ENCODE data around the gene KNCN. TPM values are rescaled to one million over a fixed set of nuclear protein-coding genes. Genes with fewer than 3 reads are reported as not detected.

Gene KNCN
- polyA plus RNA-seq, 2 donors, result not detected

DNA sequence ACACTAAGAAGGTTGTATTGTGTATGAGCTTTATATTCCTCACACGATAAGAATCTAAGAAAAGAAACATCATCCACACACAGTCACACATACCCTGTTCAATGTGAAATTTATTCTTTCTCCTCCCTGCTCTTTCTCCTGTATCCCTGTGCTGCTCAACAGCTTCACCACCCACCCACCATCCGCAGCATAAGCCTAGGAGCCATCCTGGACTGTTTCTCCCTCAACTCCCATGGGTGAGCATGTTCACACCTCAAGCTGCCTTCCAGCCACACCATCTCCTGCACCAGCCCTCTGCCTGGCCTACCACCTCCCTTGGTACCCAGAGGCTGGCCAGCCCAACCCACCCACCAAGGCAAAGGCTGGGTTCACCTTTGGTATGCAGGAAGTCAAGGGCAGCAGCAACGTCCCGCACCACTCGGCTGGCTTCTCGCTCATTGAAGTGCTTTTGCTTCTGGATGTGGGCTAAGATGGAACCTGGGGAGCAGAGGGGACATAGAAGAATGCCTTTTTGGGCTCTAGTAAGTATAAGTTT is 20.3 kb upstream of the KNCN start:
- H3K4me3 ChIP-seq (ENCODE audit: low read depth in 1 of 2, low read length in 2 of 2), result no peak overlapping the region
- WGBS, 2 donors, result 95 to 96% methylated on average over 6 of the region's 6 CpGs
- H3K9me3 ChIP-seq (ENCODE audit: control insufficient read depth in 2 of 2, insufficient read depth in 1 of 2, low read depth in 1 of 2, low read length in 1 of 2), result no peaks in the 10 kb centered on the region
- peaks cover 0 to 23% of the 10 kb centered on the region in 2 donors for H3K36me3 ChIP-seq (ENCODE audit: control insufficient read depth in 2 of 2, insufficient read depth in 2 of 2, low read length in 1 of 2)
- H3K27ac ChIP-seq (ENCODE audit: low read depth in 2 of 2, low read length in 1 of 2), result no peak overlapping the region
- no peaks in the 10 kb centered on the region for H3K4me1 ChIP-seq (ENCODE audit: control insufficient read depth in 2 of 2, insufficient read depth in 2 of 2, low read length in 1 of 2)
- H3K27me3 ChIP-seq (ENCODE audit: control insufficient read depth in 1 of 2, insufficient read depth in 2 of 2, low read length in 2 of 2), result no peaks in the 10 kb centered on the region

DNA sequence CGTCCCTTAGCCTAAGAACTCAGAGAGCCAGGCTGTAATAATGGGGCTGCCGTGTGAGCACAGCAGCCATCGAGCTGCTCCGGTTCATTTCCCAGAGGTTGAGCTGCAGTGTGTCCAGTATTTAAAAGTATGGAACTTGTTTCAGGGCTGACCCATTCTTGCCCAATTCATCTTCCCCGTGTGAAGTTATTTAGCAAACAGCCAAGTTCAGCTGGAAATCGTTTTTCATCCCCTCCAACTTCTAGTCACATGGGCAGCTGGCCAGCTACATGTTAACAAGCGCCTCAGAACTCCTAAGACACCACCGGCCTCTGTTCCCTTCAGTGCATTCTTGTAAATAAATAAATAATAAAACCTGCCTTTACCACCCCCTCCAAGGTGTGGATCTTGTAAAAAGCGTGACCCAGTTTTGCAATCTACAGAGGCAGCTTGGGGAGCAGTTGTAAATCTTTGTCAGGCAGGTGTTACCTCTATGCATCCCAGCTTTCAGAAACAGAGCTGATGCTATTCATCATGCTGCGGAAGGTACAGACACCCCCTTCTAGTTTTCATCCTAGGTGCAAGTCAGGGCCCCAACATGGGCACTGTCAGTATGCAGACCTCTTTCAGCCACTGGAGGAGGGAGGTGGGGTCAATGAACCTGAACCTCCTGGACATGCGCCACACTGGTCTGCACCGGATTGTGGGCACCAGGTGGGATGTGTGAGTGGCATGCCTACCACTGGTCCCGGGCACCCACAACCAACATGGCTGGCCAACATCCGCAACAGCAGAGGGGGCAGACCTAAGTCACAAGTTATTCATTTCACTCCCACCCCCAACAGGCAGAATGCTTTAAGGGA is 18.7 kb upstream of the KNCN start:
- H3K27me3 ChIP-seq (ENCODE audit: control insufficient read depth in 1 of 2, insufficient read depth in 2 of 2, low read length in 2 of 2), result no peaks in the 10 kb centered on the region
- no peak overlapping the region for H3K4me3 ChIP-seq (ENCODE audit: low read depth in 1 of 2, low read length in 2 of 2)
- peaks cover 0 to 18% of the 10 kb centered on the region in 2 donors for H3K36me3 ChIP-seq (ENCODE audit: control insufficient read depth in 2 of 2, insufficient read depth in 2 of 2, low read length in 1 of 2)
- 70 to 71% methylated on average over 14 of the region's 14 CpGs for WGBS, 2 donors
- H3K9me3 ChIP-seq (ENCODE audit: control insufficient read depth in 2 of 2, insufficient read depth in 1 of 2, low read depth in 1 of 2, low read length in 1 of 2), result no peaks in the 10 kb centered on the region
- H3K27ac ChIP-seq (ENCODE audit: low read depth in 2 of 2, low read length in 1 of 2), result peak overlapping the region in 1 of 2 donors; percentile 27
- no peaks in the 10 kb centered on the region for H3K4me1 ChIP-seq (ENCODE audit: control insufficient read depth in 2 of 2, insufficient read depth in 2 of 2, low read length in 1 of 2)

DNA sequence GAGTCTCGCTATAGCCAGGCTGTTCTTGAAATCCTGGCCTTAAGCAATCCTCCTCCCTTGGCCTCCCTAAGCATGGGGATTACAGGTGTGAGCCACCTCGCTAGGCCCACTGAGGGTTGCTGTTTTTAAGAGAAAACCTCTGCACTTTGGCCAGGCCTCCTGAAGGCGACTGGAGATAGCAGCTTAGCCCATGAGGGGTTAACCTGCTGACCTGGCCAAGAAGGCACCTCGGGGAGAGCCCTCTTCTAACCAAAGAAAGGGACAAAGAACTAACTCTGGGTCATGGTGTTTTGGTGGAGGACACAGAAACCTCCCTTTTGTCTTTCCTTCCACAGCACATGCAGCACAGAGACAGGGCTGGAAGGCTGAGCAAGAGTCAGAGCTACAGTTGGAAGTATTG is 17.7 kb upstream of the KNCN start:
- Histone ChIP-seq H3K4me1 (ENCODE audit: control insufficient read depth in 2 of 2, insufficient read depth in 2 of 2, low read length in 1 of 2) (no peaks in the 10 kb centered on the region), H3K36me3 (ENCODE audit: control insufficient read depth in 2 of 2, insufficient read depth in 2 of 2, low read length in 1 of 2) (peaks cover 0 to 20% of the 10 kb centered on the region in 2 donors), H3K9me3 (ENCODE audit: control insufficient read depth in 2 of 2, insufficient read depth in 1 of 2, low read depth in 1 of 2, low read length in 1 of 2) (no peaks in the 10 kb centered on the region), H3K27me3 (ENCODE audit: control insufficient read depth in 1 of 2, insufficient read depth in 2 of 2, low read length in 2 of 2) (no peaks in the 10 kb centered on the region), H3K27ac (ENCODE audit: low read depth in 2 of 2, low read length in 1 of 2) (no peak overlapping the region), H3K4me3 (ENCODE audit: low read depth in 1 of 2, low read length in 2 of 2) (no peak overlapping the region)
- WGBS, 2 donors, result 81 to 84% methylated on average over 4 of the region's 4 CpGs

DNA sequence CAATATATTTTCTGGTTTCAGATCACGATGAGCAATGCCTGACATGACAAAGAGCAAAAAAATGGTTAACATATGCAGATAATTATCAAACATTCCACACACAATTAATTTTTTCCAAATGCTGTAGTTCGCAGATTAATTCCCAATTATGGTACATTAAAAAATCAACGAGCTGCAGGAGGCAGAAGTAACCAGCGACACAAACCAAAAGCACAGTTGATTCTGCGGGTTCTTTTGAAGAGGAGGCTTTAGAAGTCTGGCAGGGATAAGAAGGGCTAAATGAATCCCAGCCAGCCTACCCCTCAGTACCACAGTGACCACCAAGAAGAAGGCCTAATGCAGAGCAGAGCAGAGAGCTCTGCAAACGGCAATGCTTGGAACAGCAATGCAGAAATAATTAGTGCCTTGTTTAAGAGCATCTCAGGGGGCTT is 17.0 kb upstream of the KNCN start:
- Histone ChIP-seq H3K36me3 (ENCODE audit: control insufficient read depth in 2 of 2, insufficient read depth in 2 of 2, low read length in 1 of 2) (peaks cover 0 to 20% of the 10 kb centered on the region in 2 donors), H3K4me3 (ENCODE audit: low read depth in 1 of 2, low read length in 2 of 2) (no peak overlapping the region), H3K9me3 (ENCODE audit: control insufficient read depth in 2 of 2, insufficient read depth in 1 of 2, low read depth in 1 of 2, low read length in 1 of 2) (no peaks in the 10 kb centered on the region), H3K27me3 (ENCODE audit: control insufficient read depth in 1 of 2, insufficient read depth in 2 of 2, low read length in 2 of 2) (no peaks in the 10 kb centered on the region), H3K27ac (ENCODE audit: low read depth in 2 of 2, low read length in 1 of 2) (no peak overlapping the region), H3K4me1 (ENCODE audit: control insufficient read depth in 2 of 2, insufficient read depth in 2 of 2, low read length in 1 of 2) (no peaks in the 10 kb centered on the region)
- 86 to 89% methylated on average over 6 of the region's 6 CpGs for WGBS, 2 donors

DNA sequence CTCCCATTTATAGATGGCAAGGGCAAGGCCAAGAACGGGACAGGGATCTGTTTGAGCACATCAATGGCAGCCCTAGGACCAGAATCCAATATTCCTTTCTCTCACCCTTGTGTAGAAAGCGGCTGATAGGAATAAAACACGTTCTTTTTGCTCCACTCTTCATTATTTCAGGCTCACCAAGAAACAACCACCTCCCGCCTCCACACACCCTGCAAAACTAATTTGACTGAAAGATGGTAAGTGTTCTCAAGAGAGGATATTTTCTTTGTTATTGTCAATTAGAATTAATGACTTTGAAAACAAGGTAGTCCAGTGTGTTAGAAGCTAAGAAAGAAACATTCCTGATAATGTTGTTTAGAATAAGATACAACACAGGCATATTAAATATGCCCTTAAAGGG is 11.9 kb upstream of the KNCN start:
- no peak overlapping the region for H3K27ac ChIP-seq (ENCODE audit: low read depth in 2 of 2, low read length in 1 of 2)
- H3K27me3 ChIP-seq (ENCODE audit: control insufficient read depth in 1 of 2, insufficient read depth in 2 of 2, low read length in 2 of 2), result no peaks in the 10 kb centered on the region
- peaks cover 8 to 48% of the 10 kb centered on the region in 2 donors for H3K36me3 ChIP-seq (ENCODE audit: control insufficient read depth in 2 of 2, insufficient read depth in 2 of 2, low read length in 1 of 2)
- WGBS, 2 donors, result 79 to 88% methylated on average over 4 of the region's 4 CpGs
- H3K4me1 ChIP-seq (ENCODE audit: control insufficient read depth in 2 of 2, insufficient read depth in 2 of 2, low read length in 1 of 2), result no peaks in the 10 kb centered on the region
- no peaks in the 10 kb centered on the region for H3K9me3 ChIP-seq (ENCODE audit: control insufficient read depth in 2 of 2, insufficient read depth in 1 of 2, low read depth in 1 of 2, low read length in 1 of 2)
- H3K4me3 ChIP-seq (ENCODE audit: low read depth in 1 of 2, low read length in 2 of 2), result no peak overlapping the region

DNA sequence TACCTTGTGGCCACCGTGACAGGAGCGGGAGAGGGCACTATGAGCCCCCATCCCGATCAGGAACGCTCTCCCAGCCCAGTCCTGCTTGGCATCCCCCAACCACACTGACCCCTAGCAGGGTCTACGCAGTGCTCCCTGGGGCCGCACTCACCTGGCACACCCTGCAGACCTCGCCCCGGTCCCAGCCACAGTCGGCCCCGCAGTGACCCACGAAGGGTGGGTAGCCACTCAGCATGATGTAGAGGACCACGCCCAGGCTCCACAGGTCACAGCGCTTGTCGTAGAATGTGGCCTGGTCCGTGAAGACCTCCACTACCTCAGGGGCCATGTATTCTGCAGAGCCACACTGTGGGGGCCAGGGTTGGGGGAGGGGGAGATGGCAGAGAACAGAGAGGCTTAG is 11.1 kb upstream of the KNCN start:
- Histone ChIP-seq H3K36me3 (ENCODE audit: control insufficient read depth in 2 of 2, insufficient read depth in 2 of 2, low read length in 1 of 2) (peaks cover 10 to 54% of the 10 kb centered on the region in 2 donors), H3K4me1 (ENCODE audit: control insufficient read depth in 2 of 2, insufficient read depth in 2 of 2, low read length in 1 of 2) (no peaks in the 10 kb centered on the region), H3K27ac (ENCODE audit: low read depth in 2 of 2, low read length in 1 of 2) (no peak overlapping the region), H3K9me3 (ENCODE audit: control insufficient read depth in 2 of 2, insufficient read depth in 1 of 2, low read depth in 1 of 2, low read length in 1 of 2) (no peaks in the 10 kb centered on the region), H3K27me3 (ENCODE audit: control insufficient read depth in 1 of 2, insufficient read depth in 2 of 2, low read length in 2 of 2) (no peaks in the 10 kb centered on the region), H3K4me3 (ENCODE audit: low read depth in 1 of 2, low read length in 2 of 2) (no peak overlapping the region)
- 94 to 96% methylated on average over 15 of the region's 15 CpGs for WGBS, 2 donors

DNA sequence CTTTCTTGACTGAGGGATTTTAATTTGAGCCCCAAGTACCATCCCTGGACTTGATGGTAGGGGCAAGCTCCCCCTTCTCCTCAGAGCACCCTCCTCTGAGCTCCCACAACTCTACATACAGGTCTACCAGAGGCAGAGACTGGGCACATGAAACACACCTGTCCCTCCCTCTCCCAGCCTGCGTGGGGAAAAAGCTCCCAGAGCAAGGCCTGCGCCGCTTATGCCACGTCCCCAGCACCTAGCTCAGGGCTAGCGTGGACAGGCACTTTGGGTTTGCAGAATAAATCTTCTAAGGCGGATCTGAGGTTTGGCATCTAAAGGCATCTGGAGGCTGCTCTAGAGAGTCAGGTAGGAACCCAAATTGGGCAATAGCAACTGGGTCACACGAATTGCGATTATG is 7.5 kb upstream of the KNCN start:
- no peaks in the 10 kb centered on the region for H3K9me3 ChIP-seq (ENCODE audit: control insufficient read depth in 2 of 2, insufficient read depth in 1 of 2, low read depth in 1 of 2, low read length in 1 of 2)
- H3K4me1 ChIP-seq (ENCODE audit: control insufficient read depth in 2 of 2, insufficient read depth in 2 of 2, low read length in 1 of 2), result no peaks in the 10 kb centered on the region
- no peak overlapping the region for H3K4me3 ChIP-seq (ENCODE audit: low read depth in 1 of 2, low read length in 2 of 2)
- WGBS, 2 donors, result 91 to 92% methylated on average over 8 of the region's 8 CpGs
- no peak overlapping the region for H3K27ac ChIP-seq (ENCODE audit: low read depth in 2 of 2, low read length in 1 of 2)
- H3K27me3 ChIP-seq (ENCODE audit: control insufficient read depth in 1 of 2, insufficient read depth in 2 of 2, low read length in 2 of 2), result no peaks in the 10 kb centered on the region
- peaks cover 10 to 42% of the 10 kb centered on the region in 2 donors for H3K36me3 ChIP-seq (ENCODE audit: control insufficient read depth in 2 of 2, insufficient read depth in 2 of 2, low read length in 1 of 2)

DNA sequence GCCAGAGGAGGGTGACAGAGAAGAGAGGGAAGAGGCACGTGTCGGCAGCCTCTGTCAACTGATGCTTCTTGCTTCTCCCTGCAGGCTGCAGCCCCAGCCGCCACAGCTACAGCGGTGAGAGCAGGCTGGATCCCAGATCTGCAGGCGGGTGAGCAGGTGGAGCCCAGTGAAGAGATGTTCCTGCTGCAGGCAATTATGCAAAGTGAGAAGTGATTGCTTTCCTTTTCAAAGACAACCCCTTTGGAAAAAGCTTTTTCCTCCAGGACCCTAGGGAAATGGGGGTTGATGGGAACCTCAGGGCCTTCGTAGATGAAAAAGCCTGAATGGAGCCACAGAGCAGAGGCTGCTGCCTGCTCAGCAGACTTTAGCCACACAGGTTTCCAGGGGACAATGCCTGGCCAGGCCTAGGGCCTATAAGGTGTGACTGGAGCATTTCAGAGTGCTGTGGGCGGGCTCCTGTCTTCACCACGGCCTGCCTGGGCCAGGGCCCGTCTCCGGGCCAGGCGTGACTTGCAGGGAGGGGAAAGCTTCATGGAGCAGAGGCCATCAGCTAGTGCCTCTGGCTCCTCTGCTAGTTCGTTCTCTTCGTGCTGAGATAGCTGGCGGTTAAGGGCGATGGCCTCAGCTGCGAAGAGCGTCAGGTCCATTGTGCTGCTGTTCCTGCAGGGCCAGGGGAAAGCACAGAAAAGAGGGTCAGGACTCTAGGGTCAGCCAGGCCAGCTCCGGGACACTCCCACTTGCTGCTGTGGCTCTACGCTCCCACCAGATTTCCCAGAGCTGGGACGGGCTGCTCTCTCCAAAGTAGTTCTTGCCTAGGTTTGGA is 6.9 kb upstream of the KNCN start:
- WGBS, 2 donors, result 78 to 80% methylated on average over 20 of the region's 20 CpGs
- Histone ChIP-seq H3K27ac (ENCODE audit: low read depth in 2 of 2, low read length in 1 of 2) (no peak overlapping the region), H3K4me3 (ENCODE audit: low read depth in 1 of 2, low read length in 2 of 2) (no peak overlapping the region), H3K9me3 (ENCODE audit: control insufficient read depth in 2 of 2, insufficient read depth in 1 of 2, low read depth in 1 of 2, low read length in 1 of 2) (no peaks in the 10 kb centered on the region), H3K4me1 (ENCODE audit: control insufficient read depth in 2 of 2, insufficient read depth in 2 of 2, low read length in 1 of 2) (no peaks in the 10 kb centered on the region), H3K36me3 (ENCODE audit: control insufficient read depth in 2 of 2, insufficient read depth in 2 of 2, low read length in 1 of 2) (peaks cover 10 to 42% of the 10 kb centered on the region in 2 donors), H3K27me3 (ENCODE audit: control insufficient read depth in 1 of 2, insufficient read depth in 2 of 2, low read length in 2 of 2) (no peaks in the 10 kb centered on the region)

DNA sequence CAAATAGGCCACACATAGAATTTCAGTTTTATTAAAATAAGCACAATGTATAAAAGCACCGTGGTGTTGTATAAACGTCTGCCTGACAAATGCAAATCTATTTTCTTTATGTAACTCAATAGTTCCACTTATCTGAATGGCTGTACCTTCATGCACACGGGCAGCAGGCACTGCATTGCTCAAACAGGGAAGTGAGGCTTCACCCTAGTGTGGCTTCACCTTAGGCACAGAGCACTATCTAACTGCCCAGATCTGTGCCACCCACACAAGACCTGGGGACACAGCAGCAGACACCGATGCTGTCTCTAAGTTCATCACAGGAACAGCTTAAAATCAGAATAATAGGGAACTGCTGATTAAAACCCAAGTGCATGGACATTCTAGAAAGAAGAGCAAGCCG is 6.0 kb upstream of the KNCN start:
- no peak overlapping the region for H3K27ac ChIP-seq (ENCODE audit: low read depth in 2 of 2, low read length in 1 of 2)
- H3K36me3 ChIP-seq (ENCODE audit: control insufficient read depth in 2 of 2, insufficient read depth in 2 of 2, low read length in 1 of 2), result peaks cover 6 to 37% of the 10 kb centered on the region in 2 donors
- no peaks in the 10 kb centered on the region for H3K9me3 ChIP-seq (ENCODE audit: control insufficient read depth in 2 of 2, insufficient read depth in 1 of 2, low read depth in 1 of 2, low read length in 1 of 2)
- WGBS, 2 donors, result 61 to 67% methylated on average over 5 of the region's 5 CpGs
- no peak overlapping the region for H3K4me3 ChIP-seq (ENCODE audit: low read depth in 1 of 2, low read length in 2 of 2)
- H3K4me1 ChIP-seq (ENCODE audit: control insufficient read depth in 2 of 2, insufficient read depth in 2 of 2, low read length in 1 of 2), result no peaks in the 10 kb centered on the region
- no peaks in the 10 kb centered on the region for H3K27me3 ChIP-seq (ENCODE audit: control insufficient read depth in 1 of 2, insufficient read depth in 2 of 2, low read length in 2 of 2)

Data from esophagus (tissue), 2 donors.